Large intestine (tissue), 3 donors: Measurements from ENCODE around the gene CACNG8. TPM values are rescaled to one million over a fixed set of nuclear protein-coding genes. Genes with fewer than 3 reads are reported as not detected.

Experiments
- DNase-seq, 2 donors: peaks; one replicate each; pipeline versions ENCODE4 v3.0.0 to v3.0.0-alpha.2; 2013
- H3K27ac ChIP-seq: one replicate; pipeline ENCODE4 v1.5.1; 2013; ENCODE audit warnings: low read length
- H3K27me3 ChIP-seq: 2 replicates; pipeline ENCODE4 v1.6.1; 2013; ENCODE audit warnings: low read length; ENCODE audit not compliant: control insufficient read depth, insufficient read depth
- H3K36me3 ChIP-seq: 2 replicates; pipeline ENCODE4 v1.6.1; 2013; ENCODE audit warnings: low read length; ENCODE audit not compliant: control insufficient read depth, insufficient read depth
- H3K4me1 ChIP-seq: one replicate; pipeline ENCODE4 v1.6.1; 2013; ENCODE audit warnings: low read length; ENCODE audit not compliant: control insufficient read depth, insufficient read depth
- H3K4me3 ChIP-seq: one replicate; pipeline ENCODE4 v1.5.1; 2013; ENCODE audit warnings: low read length
- H3K9me3 ChIP-seq: one replicate; pipeline ENCODE4 v1.6.1; 2013; ENCODE audit warnings: mild to moderate bottlenecking, low read depth, low read length, moderate library complexity; ENCODE audit not compliant: control insufficient read depth
- WGBS: methylation state at CpG from one replicate; pipeline ENCODE4 v1.1.5; 2013; ENCODE audit warnings: low lambda C conversion rate; ENCODE audit not compliant: insufficient coverage; 5-methylcytosine and 5-hydroxymethylcytosine counted together
- polyA plus RNA-seq: library from polyadenylated mRNA; unstranded; fragments of 120-200 nt; gene quantifications from one replicate; pipeline ENCODE4 v1.2.1, GENCODE V29; 2013

Gene CACNG8
- polyA plus RNA-seq, 1 donor, result 0.15 TPM

DNA sequence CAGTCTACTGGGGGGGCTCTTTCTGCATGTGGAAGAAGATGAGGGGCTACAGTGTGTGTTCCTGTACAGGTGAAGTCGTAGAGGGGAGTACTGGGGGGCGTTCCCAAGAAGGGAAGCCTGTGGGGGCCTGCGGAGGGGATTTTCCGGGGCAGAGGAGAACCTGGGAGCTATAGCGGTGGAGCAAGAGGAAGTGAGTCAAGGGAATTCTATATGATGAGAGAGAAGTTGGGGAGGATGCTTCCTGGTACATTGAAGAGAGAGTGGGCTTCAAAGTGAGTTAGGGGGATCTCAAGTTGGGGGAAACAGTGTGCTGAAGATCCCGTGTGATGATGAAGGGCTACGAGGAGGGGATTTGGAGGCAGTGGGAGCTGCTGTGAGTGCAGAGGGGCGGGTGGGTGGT lies 1.9 kb upstream of the CACNG8 start:
- Histone ChIP-seq H3K4me3 (no peak overlapping the region), H3K9me3 (no peaks in the 10 kb centered on the region), H3K4me1 (no peaks in the 10 kb centered on the region), H3K36me3 (no peaks in the 10 kb centered on the region), H3K27me3 (peaks cover 79% of the 10 kb centered on the region), H3K27ac (no peak overlapping the region)
- 0% methylated on average over 1 of the region's 8 CpGs for WGBS
- DNase-seq, result no peak

DNA sequence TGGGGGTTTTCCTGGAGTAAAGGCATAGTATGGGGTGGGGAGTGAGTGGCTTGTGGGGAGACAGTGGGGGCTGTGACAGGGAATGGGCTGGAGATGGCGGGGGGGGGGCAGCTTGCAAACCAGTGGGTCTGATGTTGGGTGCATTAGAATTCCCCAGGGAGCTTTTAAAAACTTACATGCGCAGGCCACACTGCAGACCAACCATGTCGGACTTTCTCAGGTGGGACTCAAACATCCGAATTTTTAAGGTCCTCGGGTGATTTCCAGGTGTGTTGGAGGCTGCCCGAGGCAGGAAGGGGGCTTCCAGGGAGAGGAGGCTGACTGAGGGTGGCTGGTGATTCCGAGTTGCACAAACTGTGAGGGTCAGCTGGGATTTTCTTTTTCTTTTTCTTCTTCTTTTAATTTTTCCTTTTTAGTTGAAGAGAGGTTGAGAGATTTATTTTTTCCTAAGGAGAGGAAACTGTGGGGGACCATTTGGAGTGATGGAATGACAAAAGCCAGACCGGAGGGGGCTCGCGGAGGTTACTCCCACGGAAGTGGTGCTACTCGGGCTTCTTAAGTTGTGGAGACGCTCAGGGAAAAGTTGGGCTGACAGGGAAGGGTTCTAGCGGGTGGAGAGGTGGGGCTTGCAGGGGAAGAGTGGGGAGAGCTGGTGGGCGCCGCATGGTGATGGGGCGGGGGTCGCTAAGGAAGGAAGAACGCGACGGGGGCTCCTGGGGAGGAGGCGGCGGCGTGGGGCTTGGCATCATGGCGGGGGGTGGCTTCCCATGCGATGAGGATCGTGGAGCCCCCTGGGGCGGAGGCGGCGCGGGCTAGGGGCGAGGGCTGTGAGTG lies 997 bp upstream of the CACNG8 start:
- no peak for DNase-seq
- Histone ChIP-seq H3K4me1 (no peaks in the 10 kb centered on the region), H3K4me3 (no peak overlapping the region), H3K27ac (no peak overlapping the region), H3K36me3 (no peaks in the 10 kb centered on the region), H3K27me3 (peaks cover 74% of the 10 kb centered on the region), H3K9me3 (no peaks in the 10 kb centered on the region)
- WGBS, result 0% methylated on average over 1 of the region's 32 CpGs

DNA sequence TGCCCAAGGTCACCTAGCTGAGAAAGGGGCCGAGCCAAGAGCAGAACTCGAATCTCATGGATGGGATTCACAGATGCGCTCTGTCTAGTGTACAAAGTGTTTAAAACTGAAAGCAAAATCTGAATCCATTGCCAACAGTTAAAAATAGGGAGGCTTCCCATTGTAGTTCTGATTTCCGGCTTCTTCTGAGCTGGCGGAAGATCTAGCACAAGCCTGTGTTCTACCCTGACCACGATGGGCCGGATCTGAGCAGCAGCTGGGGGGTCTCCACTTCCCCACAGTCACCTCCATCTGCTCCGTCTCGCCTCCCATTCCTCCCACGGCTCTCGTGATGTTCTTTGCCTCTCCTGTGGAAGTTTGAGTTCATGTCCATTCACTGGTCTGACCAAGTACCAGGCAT lies 2.4 kb downstream of the CACNG8 start:
- H3K36me3 ChIP-seq, result no peaks in the 10 kb centered on the region
- peaks cover 45% of the 10 kb centered on the region for H3K27me3 ChIP-seq
- no peaks in the 10 kb centered on the region for H3K4me1 ChIP-seq
- no CpG with 5 or more reads among the region's 11 CpGs for WGBS
- no peak overlapping the region for H3K27ac ChIP-seq
- H3K9me3 ChIP-seq, result no peaks in the 10 kb centered on the region
- no peak overlapping the region for H3K4me3 ChIP-seq
- DNase-seq, result no peak

DNA sequence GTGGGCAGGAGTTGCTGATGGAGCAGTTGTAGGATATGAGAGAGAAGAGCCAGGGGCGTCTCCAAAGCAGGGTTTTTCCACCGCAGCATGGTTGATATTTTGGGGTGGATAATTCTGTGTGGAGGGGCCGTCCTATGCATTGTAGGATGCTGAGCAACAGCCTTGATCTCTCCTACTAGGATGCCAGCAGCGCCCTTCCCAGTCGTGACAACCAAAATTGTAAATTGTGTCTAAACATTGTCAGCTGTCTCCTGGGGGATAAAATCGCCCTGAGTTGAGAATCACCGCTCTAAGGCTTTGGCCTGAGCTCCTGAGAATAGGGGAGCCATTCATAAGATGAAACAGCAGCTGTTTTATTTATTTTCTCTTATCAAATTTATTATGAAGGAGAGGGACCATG lies 4.2 kb downstream of the CACNG8 start:
- Histone ChIP-seq H3K36me3 (no peaks in the 10 kb centered on the region), H3K9me3 (no peaks in the 10 kb centered on the region), H3K4me3 (no peak overlapping the region), H3K4me1 (no peaks in the 10 kb centered on the region), H3K27me3 (peaks cover 27% of the 10 kb centered on the region), H3K27ac (no peak overlapping the region)
- no peak for DNase-seq
- no CpG with 5 or more reads among the region's 7 CpGs for WGBS

- DNase-seq, result no peak
- Histone ChIP-seq H3K27ac (no peak overlapping the region), H3K4me1 (no peaks in the 10 kb centered on the region), H3K36me3 (no peaks in the 10 kb centered on the region), H3K9me3 (no peaks in the 10 kb centered on the region), H3K4me3 (no peak overlapping the region), H3K27me3 (peaks cover 10% of the 10 kb centered on the region)
- no CpG with 5 or more reads among the region's 6 CpGs for WGBS
Measured at GRCh38 chr19:53969366-53969765, 6.6 kb downstream of the CACNG8 start.

GRCh38 chr19:53971673-53972072 lies 8.9 kb downstream of the CACNG8 start:
- H3K9me3 ChIP-seq, result no peaks in the 10 kb centered on the region
- WGBS, result 93% methylated on average over 3 of the region's 10 CpGs
- H3K36me3 ChIP-seq, result no peaks in the 10 kb centered on the region
- H3K27me3 ChIP-seq, result no peaks in the 10 kb centered on the region
- H3K27ac ChIP-seq, result no peak overlapping the region
- no peak overlapping the region for H3K4me3 ChIP-seq
- no peaks in the 10 kb centered on the region for H3K4me1 ChIP-seq
- DNase-seq, result no peak

- H3K4me1 ChIP-seq, result peaks cover 19% of the 10 kb centered on the region
- peaks cover 19% of the 10 kb centered on the region for H3K9me3 ChIP-seq
- peak; percentile 64 to 68 for DNase-seq
- no peak overlapping the region for H3K27ac ChIP-seq
- no peaks in the 10 kb centered on the region for H3K36me3 ChIP-seq
- no CpG with 5 or more reads among the region's 9 CpGs for WGBS
- H3K4me3 ChIP-seq, result no peak overlapping the region
- peaks cover 51% of the 10 kb centered on the region for H3K27me3 ChIP-seq
Measured at GRCh38 chr19:53977429-53977990, 14.8 kb downstream of the CACNG8 start.

DNA sequence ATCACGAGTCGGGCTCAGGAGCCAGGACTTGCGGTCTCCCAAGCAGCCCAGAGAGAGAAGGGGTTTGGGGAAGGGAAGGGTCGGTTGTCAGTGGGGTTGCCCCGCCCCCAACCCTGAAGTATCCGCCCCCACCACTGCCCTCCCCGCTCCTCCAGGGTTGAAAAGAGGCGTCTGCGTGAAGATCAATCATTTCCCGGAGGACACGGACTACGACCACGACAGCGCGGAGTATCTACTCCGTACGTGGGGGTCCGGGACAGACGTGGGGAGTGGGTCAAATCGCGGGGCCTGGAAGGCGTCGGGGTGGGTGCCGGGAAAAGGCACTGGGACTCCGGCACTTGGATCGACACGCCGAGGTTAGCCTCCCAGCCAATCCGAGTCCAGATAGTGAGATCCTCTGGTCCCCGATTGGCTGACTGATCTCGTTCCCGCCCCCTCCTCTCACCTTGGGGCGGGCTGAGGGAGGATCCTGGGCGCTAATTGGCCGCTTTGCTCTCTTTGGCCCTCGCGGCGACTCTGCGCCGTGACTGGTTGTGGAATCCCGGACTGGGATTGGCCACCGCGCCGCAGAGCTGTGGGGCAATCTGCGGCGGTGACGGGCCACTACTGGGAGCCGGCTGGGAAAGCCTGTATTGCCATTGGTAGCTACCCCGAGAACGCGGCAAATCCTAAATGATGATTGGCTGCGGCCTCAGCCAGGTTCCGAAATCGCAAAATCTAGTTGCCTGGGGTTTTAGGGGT lies 15.4 kb downstream of the CACNG8 start:
- peaks cover 19% of the 10 kb centered on the region for H3K9me3 ChIP-seq
- no peaks in the 10 kb centered on the region for H3K36me3 ChIP-seq
- no peak overlapping the region for H3K4me3 ChIP-seq
- H3K4me1 ChIP-seq, result peaks cover 19% of the 10 kb centered on the region
- peaks cover 52% of the 10 kb centered on the region for H3K27me3 ChIP-seq
- peak in 1 of 2 donors; percentile 11 for DNase-seq
- H3K27ac ChIP-seq, result no peak overlapping the region
- no CpG with 5 or more reads among the region's 54 CpGs for WGBS

GRCh38 chr19:53978975-53979801 lies 16.5 kb downstream of the CACNG8 start:
- WGBS, result 0% methylated on average over 10 of the region's 19 CpGs

More at GRCh38 chr19:53978975-53979801, 16.5 kb downstream of the CACNG8 start:
- Histone ChIP-seq H3K27me3 (peaks cover 62% of the 10 kb centered on the region), H3K9me3 (peaks cover 22% of the 10 kb centered on the region), H3K4me3 (no peak overlapping the region), H3K4me1 (peaks cover 19% of the 10 kb centered on the region), H3K36me3 (no peaks in the 10 kb centered on the region), H3K27ac (no peak overlapping the region)
- DNase-seq, result no peak
